HepG2 (cell line): ENCODE measurements around the gene DOCK3. TPM values are rescaled to one million over a fixed set of nuclear protein-coding genes. Genes with fewer than 3 reads are reported as not detected.

ENCODE experiments used
- ARNT2 ChIP-seq: sonication (generic); formaldehyde crosslinking; IDR thresholded peaks from 2 replicates; pipeline ENCODE4 v1.8.0; 2022; ENCODE audit warnings: mild to moderate bottlenecking, low read depth, missing genetic modification reagents, moderate library complexity
- FOSL1 ChIP-seq: sonication (generic); formaldehyde crosslinking; IDR thresholded peaks from 2 replicates; pipeline ENCODE4 v1.9.0; 2021; ENCODE audit warnings: missing genetic modification reagents, borderline replicate concordance
- HMG20B ChIP-seq: conservative IDR thresholded peaks from 2 replicates; pipeline ENCODE4 v1.6.1; 2016; ENCODE audit warnings: missing genetic modification reagents, missing compliant biosample characterization
- MTA1 ChIP-seq: sonication (generic); formaldehyde crosslinking; IDR thresholded peaks from 2 replicates; pipeline ENCODE4 v1.4.0; 2020; ENCODE audit warnings: missing genetic modification reagents, mild to moderate bottlenecking, borderline replicate concordance
- NR2F6 ChIP-seq, 2 experiments: IDR thresholded peaks; 2 replicates each; pipeline ENCODE4 v1.6.1; 2016; ENCODE audit warnings: antibody characterized with exemption in 1 of 2, mild to moderate bottlenecking in 1 of 2
- ZNF224 ChIP-seq: sonication (generic); formaldehyde crosslinking; IDR thresholded peaks from 2 replicates; pipeline ENCODE4 v1.5.0; 2020; ENCODE audit warnings: mild to moderate bottlenecking, missing genetic modification reagents
- ZNF350 ChIP-seq: sonication (generic); formaldehyde crosslinking; IDR thresholded peaks from 2 replicates; pipeline ENCODE4 v1.4.0; 2020; ENCODE audit warnings: mild to moderate bottlenecking, low read depth, missing genetic modification reagents, borderline replicate concordance
- ZNF572 ChIP-seq: sonication (generic); formaldehyde crosslinking; IDR thresholded peaks from 2 replicates; pipeline ENCODE4 v1.5.1; 2020; ENCODE audit warnings: mild to moderate bottlenecking, missing genetic modification reagents
- ZNF670 ChIP-seq: sonication (generic); formaldehyde crosslinking; IDR thresholded peaks from 2 replicates; pipeline ENCODE4 v1.8.0; 2022; ENCODE audit warnings: mild to moderate bottlenecking, missing genetic modification reagents, borderline replicate concordance
- polyA plus RNA-seq, 8 experiments: library from polyadenylated mRNA; depleted of rRNA in 3 of 8; stranded (reverse) in 7 of 8; unstranded in 1 of 8; fragments of >200 nt; fragmentation: Illumina TruSeq in 4 of 8; extraction: Trizol in 4 of 8; gene quantifications; 2 replicates each; pipeline versions ENCODE4 v1.2.1 to v1.2.3, GENCODE V29; 2011 to 2016; ENCODE audit warnings: low read depth in 4 of 8, missing spikeins in 1 of 8, mixed read lengths in 1 of 8; ENCODE audit not compliant: insufficient read depth in 1 of 8
- total RNA-seq, 5 experiments: library from RNA; depleted of rRNA; stranded (reverse); fragments of >200 nt; fragmentation: Illumina TruSeq; extraction: Trizol; gene quantifications; 2 replicates each; pipeline ENCODE4 v1.2.3, GENCODE V29; 2016; ENCODE audit warnings: low read depth in 1 of 5
- TF ChIP-seq, protein P1 (sequence below): sonication (generic); formaldehyde crosslinking; IDR thresholded peaks from 2 replicates; pipeline ENCODE4 v1.4.0; 2020; ENCODE audit warnings: missing genetic modification reagents
- TF ChIP-seq, protein P2 (sequence below): IDR thresholded peaks from 2 replicates; pipeline ENCODE4 v1.6.1; 2016; ENCODE audit warnings: low read depth, borderline replicate concordance
- TF ChIP-seq, protein P3 (sequence below): sonication (generic); formaldehyde crosslinking; IDR thresholded peaks from 2 replicates; pipeline ENCODE4 v1.4.0; 2020; ENCODE audit warnings: low read depth, missing genetic modification reagents
- TF ChIP-seq, protein P4 (sequence below): sonication (generic); formaldehyde crosslinking; IDR thresholded peaks from 2 replicates; pipeline ENCODE4 v1.5.1; 2020; ENCODE audit warnings: mild to moderate bottlenecking, missing genetic modification reagents, borderline replicate concordance

The DOCK3 gene
- total and polyA plus RNA-seq, 2 of the 13 experiments (the other 11 are each of a cell fraction or from before 2014, with no cell fraction given) = not detected

DNA sequence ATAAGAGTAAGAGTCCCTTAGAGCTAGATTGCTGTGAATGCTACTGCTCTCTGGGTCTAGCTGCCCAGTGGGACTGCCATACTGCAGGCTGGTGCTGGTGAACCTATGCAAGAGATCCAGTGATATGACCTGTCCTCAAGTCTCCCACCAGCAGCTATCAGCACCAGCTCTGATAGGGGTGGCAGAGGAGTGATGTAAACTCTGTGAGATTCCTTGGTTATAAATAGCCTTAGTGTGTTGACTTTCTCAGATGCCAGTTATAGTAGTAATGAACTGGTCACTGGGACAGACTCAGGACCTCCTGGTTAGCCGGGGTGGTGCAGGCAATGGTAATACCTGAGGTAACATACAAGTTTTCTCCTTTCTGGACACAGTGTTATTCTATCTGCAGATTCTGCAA is 515.5 kb downstream of the DOCK3 start (continued):
- TF ChIP-seq, protein P1, sequence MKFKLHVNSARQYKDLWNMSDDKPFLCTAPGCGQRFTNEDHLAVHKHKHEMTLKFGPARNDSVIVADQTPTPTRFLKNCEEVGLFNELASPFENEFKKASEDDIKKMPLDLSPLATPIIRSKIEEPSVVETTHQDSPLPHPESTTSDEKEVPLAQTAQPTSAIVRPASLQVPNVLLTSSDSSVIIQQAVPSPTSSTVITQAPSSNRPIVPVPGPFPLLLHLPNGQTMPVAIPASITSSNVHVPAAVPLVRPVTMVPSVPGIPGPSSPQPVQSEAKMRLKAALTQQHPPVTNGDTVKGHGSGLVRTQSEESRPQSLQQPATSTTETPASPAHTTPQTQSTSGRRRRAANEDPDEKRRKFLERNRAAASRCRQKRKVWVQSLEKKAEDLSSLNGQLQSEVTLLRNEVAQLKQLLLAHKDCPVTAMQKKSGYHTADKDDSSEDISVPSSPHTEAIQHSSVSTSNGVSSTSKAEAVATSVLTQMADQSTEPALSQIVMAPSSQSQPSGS (CRISPR knock-in tag) = no peak
- TF ChIP-seq, protein P2, sequence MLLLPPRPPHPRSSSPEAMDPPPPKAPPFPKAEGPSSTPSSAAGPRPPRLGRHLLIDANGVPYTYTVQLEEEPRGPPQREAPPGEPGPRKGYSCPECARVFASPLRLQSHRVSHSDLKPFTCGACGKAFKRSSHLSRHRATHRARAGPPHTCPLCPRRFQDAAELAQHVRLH (CRISPR knock-in tag) = no peak
- TF ChIP-seq MTA1 (no peak), HMG20B (CRISPR knock-in tag) (no peak), ARNT2 (CRISPR knock-in tag) (no peak), FOSL1 (CRISPR knock-in tag) (no peak), ZNF670 (CRISPR knock-in tag) (no peak), NR2F6 (IDR thresholded peaks at IDR 0.05) (no peak), NR2F6 (CRISPR knock-in tag; IDR thresholded peaks at IDR 0.05) (no peak), ZNF224 (CRISPR knock-in tag) (no peak), ZNF350 (CRISPR knock-in tag) (no peak), ZNF572 (CRISPR knock-in tag) (no peak)
- TF ChIP-seq, protein P3, sequence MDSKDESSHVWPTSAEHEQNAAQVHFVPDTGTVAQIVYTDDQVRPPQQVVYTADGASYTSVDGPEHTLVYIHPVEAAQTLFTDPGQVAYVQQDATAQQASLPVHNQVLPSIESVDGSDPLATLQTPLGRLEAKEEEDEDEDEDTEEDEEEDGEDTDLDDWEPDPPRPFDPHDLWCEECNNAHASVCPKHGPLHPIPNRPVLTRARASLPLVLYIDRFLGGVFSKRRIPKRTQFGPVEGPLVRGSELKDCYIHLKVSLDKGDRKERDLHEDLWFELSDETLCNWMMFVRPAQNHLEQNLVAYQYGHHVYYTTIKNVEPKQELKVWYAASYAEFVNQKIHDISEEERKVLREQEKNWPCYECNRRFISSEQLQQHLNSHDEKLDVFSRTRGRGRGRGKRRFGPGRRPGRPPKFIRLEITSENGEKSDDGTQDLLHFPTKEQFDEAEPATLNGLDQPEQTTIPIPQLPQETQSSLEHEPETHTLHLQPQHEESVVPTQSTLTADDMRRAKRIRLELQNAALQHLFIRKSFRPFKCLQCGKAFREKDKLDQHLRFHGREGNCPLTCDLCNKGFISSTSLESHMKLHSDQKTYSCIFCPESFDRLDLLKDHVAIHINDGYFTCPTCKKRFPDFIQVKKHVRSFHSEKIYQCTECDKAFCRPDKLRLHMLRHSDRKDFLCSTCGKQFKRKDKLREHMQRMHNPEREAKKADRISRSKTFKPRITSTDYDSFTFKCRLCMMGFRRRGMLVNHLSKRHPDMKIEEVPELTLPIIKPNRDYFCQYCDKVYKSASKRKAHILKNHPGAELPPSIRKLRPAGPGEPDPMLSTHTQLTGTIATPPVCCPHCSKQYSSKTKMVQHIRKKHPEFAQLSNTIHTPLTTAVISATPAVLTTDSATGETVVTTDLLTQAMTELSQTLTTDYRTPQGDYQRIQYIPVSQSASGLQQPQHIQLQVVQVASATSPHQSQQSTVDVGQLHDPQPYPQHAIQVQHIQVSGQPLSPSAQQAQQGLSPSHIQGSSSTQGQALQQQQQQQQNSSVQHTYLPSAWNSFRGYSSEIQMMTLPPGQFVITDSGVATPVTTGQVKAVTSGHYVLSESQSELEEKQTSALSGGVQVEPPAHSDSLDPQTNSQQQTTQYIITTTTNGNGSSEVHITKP (CRISPR knock-in tag) = no peak
- TF ChIP-seq, protein P4, sequence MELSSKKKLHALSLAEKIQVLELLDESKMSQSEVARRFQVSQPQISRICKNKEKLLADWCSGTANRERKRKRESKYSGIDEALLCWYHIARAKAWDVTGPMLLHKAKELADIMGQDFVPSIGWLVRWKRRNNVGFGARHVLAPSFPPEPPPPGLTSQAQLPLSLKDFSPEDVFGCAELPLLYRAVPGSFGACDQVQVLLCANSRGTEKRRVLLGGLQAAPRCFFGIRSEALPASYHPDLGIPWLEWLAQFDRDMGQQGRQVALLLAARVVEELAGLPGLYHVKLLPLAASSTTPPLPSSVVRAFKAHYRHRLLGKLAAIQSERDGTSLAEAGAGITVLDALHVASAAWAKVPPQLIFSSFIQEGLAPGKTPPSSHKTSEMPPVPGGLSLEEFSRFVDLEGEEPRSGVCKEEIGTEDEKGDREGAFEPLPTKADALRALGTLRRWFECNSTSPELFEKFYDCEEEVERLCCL (CRISPR knock-in tag) = no peak
